Measurements from ENCODE around the gene BUB1B.

BUB1B gene

GRCh38 chr15:40239404-40239692 lies 78.5 kb downstream of the BUB1B start:
- no peak for DNase-seq (ENCODE audit: extremely low read depth in 1 of 2, low read depth in 1 of 2)

GRCh38 chr15:40239693-40240618 lies 79.1 kb downstream of the BUB1B start:
- DNase-seq (ENCODE audit: extremely low read depth in 1 of 2, low read depth in 1 of 2), result no peak

GRCh38 chr15:40240619-40241221 lies 79.9 kb downstream of the BUB1B start:
- no peak for DNase-seq (ENCODE audit: extremely low read depth in 1 of 2, low read depth in 1 of 2)

GRCh38 chr15:40241269-40242212 lies 80.7 kb downstream of the BUB1B start:
- DNase-seq (ENCODE audit: extremely low read depth in 1 of 2, low read depth in 1 of 2), result no peak

- no peak for DNase-seq (ENCODE audit: extremely low read depth in 1 of 2, low read depth in 1 of 2)
Measured at GRCh38 chr15:40242213-40242599, 81.3 kb downstream of the BUB1B start.

GRCh38 chr15:40242601-40243000 lies 81.7 kb downstream of the BUB1B start:
- DNase-seq (ENCODE audit: extremely low read depth in 1 of 2, low read depth in 1 of 2), result no peak

- no peak for DNase-seq (ENCODE audit: extremely low read depth in 1 of 2, low read depth in 1 of 2)
Measured at GRCh38 chr15:40243126-40243810, 82.4 kb downstream of the BUB1B start.

GRCh38 chr15:40244961-40245523 lies 84.2 kb downstream of the BUB1B start:
- DNase-seq (ENCODE audit: extremely low read depth in 1 of 2, low read depth in 1 of 2), result no peak

GRCh38 chr15:40245666-40246450 lies 85.0 kb downstream of the BUB1B start:
- DNase-seq (ENCODE audit: extremely low read depth in 1 of 2, low read depth in 1 of 2), result no peak

GRCh38 chr15:40246496-40247280 lies 85.8 kb downstream of the BUB1B start:
- no peak for DNase-seq (ENCODE audit: extremely low read depth in 1 of 2, low read depth in 1 of 2)

GRCh38 chr15:40247406-40247971 lies 86.6 kb downstream of the BUB1B start:
- no peak for DNase-seq (ENCODE audit: extremely low read depth in 1 of 2, low read depth in 1 of 2)

- no peak for DNase-seq (ENCODE audit: extremely low read depth in 1 of 2, low read depth in 1 of 2)
Measured at GRCh38 chr15:40248006-40248783, 87.3 kb downstream of the BUB1B start.

GRCh38 chr15:40249477-40250303 lies 88.8 kb downstream of the BUB1B start:
- DNase-seq (ENCODE audit: extremely low read depth in 1 of 2, low read depth in 1 of 2), result no peak

GRCh38 chr15:40250304-40250656 lies 89.4 kb downstream of the BUB1B start:
- DNase-seq (ENCODE audit: extremely low read depth in 1 of 2, low read depth in 1 of 2), result no peak

- no peak for DNase-seq (ENCODE audit: extremely low read depth in 1 of 2, low read depth in 1 of 2)
Measured at GRCh38 chr15:40250771-40251483, 90.1 kb downstream of the BUB1B start.

- no peak for DNase-seq (ENCODE audit: extremely low read depth in 1 of 2, low read depth in 1 of 2)
Measured at GRCh38 chr15:40251486-40252140, 90.7 kb downstream of the BUB1B start.

Measured in stimulated activated CD8-positive, alpha-beta memory T cell treated with anti-CD3 and anti-CD28 coated beads, Interleukin-7, amount 100 ng/mL, for 48 hours (primary cell).